ENCODE data around the gene PSME1.

The PSME1 gene

GRCh38 chr14:24135834-24136683 is at the start of gene PSME1:
PSME1 (plus strand) TSS chr14:24136194; CDS start chr14:24136263, 69 bp downstream.
- no peak for TF ChIP-seq CTCF (IDR thresholded peaks at IDR 0.05; ENCODE audit: low read depth, low read length, missing control alignments)
- peak within 1 kb of the TSS; percentile 78 for H3K4me3 ChIP-seq (ENCODE audit: low read depth, low read length)
- DNase-seq (ENCODE audit: low read depth): peak; percentile 55
- in situ Hi-C loops (cut with HindIII; ENCODE audit: low sequenced_read_pairs): no loop called here

- no peak for TF ChIP-seq CTCF (IDR thresholded peaks at IDR 0.05; ENCODE audit: low read depth, low read length, missing control alignments)
- H3K4me3 ChIP-seq (ENCODE audit: low read depth, low read length): no peak overlapping the region
- in situ Hi-C loops (cut with HindIII; ENCODE audit: low sequenced_read_pairs): no loop called here
- no peak for DNase-seq (ENCODE audit: low read depth)
Observed at GRCh38 chr14:24087004-24087403, 49.0 kb upstream of the PSME1 start.

DNA sequence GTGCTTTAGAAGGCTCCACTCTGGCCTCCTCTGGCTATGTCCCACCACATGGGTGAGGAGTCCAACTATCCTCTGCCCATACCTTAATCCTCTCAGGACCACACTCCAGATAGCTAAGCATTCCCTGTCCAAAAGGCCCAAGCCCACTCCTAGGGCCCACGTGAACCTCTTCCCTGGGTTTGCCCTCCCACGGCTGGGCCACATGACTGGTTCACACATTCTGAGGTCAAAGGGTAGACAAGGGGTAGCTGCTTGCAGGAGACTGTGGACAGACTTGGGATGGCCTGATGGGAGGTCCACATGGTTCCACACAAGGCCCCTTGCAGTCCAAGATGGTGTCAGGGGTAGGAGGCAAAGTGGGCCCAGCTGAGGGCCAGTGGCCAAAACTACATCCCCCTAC is 47.9 kb upstream of the PSME1 start:
- in situ Hi-C loops (cut with HindIII; ENCODE audit: low sequenced_read_pairs): no loop called here
- no peak for DNase-seq (ENCODE audit: low read depth)
- no peak for TF ChIP-seq CTCF (IDR thresholded peaks at IDR 0.05; ENCODE audit: low read depth, low read length, missing control alignments)
- no peak overlapping the region for H3K4me3 ChIP-seq (ENCODE audit: low read depth, low read length)

GRCh38 chr14:24089890-24090289 is 46.1 kb upstream of the PSME1 start:
- in situ Hi-C loops (cut with HindIII; ENCODE audit: low sequenced_read_pairs): no loop called here
- no peak overlapping the region for H3K4me3 ChIP-seq (ENCODE audit: low read depth, low read length)
- no peak for DNase-seq (ENCODE audit: low read depth)
- TF ChIP-seq CTCF (IDR thresholded peaks at IDR 0.05; ENCODE audit: low read depth, low read length, missing control alignments): no peak

- no peak overlapping the region for H3K4me3 ChIP-seq (ENCODE audit: low read depth, low read length)
- TF ChIP-seq CTCF (IDR thresholded peaks at IDR 0.05; ENCODE audit: low read depth, low read length, missing control alignments): no peak
- no peak for DNase-seq (ENCODE audit: low read depth)
- in situ Hi-C loops (cut with HindIII; ENCODE audit: low sequenced_read_pairs): no loop called here
Observed at GRCh38 chr14:24092110-24092504, 43.9 kb upstream of the PSME1 start.

DNA sequence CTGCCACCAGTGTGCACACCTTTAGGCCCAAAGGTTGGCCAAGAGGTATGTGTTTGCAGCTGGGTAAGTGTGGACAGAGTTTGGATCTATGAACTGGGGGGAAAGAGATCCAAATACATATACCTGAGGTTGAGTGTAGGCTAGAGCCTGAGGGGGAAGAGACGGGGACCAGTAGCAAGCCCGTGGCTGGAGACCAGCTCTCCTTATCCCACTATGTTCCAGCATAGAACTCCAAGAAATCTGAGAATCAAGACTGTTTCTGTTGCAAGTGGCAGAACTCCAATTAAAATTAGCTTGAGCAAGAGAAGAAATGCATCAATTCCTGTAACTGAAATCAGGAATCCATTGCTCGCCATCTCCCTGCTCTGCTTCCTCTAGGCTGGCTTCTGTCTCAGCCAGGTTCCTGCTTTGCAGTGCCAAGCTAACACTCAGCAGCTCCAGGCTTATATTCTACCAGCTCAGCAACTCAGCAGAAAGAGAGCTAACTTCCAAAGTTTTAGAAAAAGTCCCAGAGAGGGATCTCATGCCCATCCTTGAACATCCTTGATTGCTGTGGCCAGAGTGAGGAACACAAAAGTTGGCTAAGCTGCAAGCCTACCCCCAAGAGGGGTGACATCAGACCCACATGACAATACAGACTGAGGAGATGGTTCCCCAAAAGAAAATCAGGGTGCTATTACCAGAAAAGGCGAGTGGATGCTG is 43.3 kb upstream of the PSME1 start:
- H3K4me3 ChIP-seq (ENCODE audit: low read depth, low read length): no peak overlapping the region
- no peak for DNase-seq (ENCODE audit: low read depth)
- no peak for TF ChIP-seq CTCF (IDR thresholded peaks at IDR 0.05; ENCODE audit: low read depth, low read length, missing control alignments)
- in situ Hi-C loops (cut with HindIII; ENCODE audit: low sequenced_read_pairs): no loop called here

Data from astrocyte of the cerebellum (primary cell).